Epidermal melanocyte (primary cell): ENCODE results near the gene PTPN7.
"Not testable (repeated sequence)": the region's sequence is repeated elsewhere in the genome, so short reads cannot be mapped to it uniquely, and the experiment has no call there.

ENCODE experiments used
- DNase-seq: peaks from one replicate; pipeline ENCODE4 v3.0.0; 2011; ENCODE audit warnings: low spot score; ENCODE audit not compliant: insufficient read length

The PTPN7 gene

GRCh38 chr1:202152399-202152798 lies 8.0 kb downstream of the PTPN7 start:
- no peak for DNase-seq

- DNase-seq = no peak
Observed at GRCh38 chr1:202151045-202151444, 9.4 kb downstream of the PTPN7 start.

- no peak for DNase-seq
Observed at GRCh38 chr1:202150602-202151001, 9.8 kb downstream of the PTPN7 start.

GRCh38 chr1:202150187-202150586 lies 10.2 kb downstream of the PTPN7 start:
- no peak for DNase-seq

- DNase-seq = no peak
Observed at GRCh38 chr1:202149566-202149965, 10.8 kb downstream of the PTPN7 start.

GRCh38 chr1:202148391-202148790 lies 12.0 kb downstream of the PTPN7 start:
- no peak for DNase-seq

- DNase-seq = no peak
Observed at GRCh38 chr1:202146993-202147392, 13.4 kb downstream of the PTPN7 start.

GRCh38 chr1:202146279-202146678 lies 14.1 kb downstream of the PTPN7 start:
- no peak for DNase-seq

- not testable (repeated sequence) for DNase-seq
Observed at GRCh38 chr1:202145744-202146140, 14.7 kb downstream of the PTPN7 start.

- DNase-seq = no peak
Observed at GRCh38 chr1:202145068-202145743, 15.2 kb downstream of the PTPN7 start.

- DNase-seq = peak; percentile 76
Observed at GRCh38 chr1:202144402-202145067, 15.9 kb downstream of the PTPN7 start, which contains the start of gene ARL8A. ARL8A (minus strand) TSS chr1:202144737; CDS start chr1:202144572, 165 bp downstream.

- no peak for DNase-seq
Observed at GRCh38 chr1:202143768-202144401, 16.5 kb downstream of the PTPN7 start.

GRCh38 chr1:202143011-202143767 lies 17.2 kb downstream of the PTPN7 start:
- DNase-seq = no peak

GRCh38 chr1:202141468-202141867 lies 18.9 kb downstream of the PTPN7 start:
- DNase-seq = not testable (repeated sequence)

- no peak for DNase-seq
Observed at GRCh38 chr1:202140833-202141232, 19.6 kb downstream of the PTPN7 start.

GRCh38 chr1:202135221-202135721 lies 25.1 kb downstream of the PTPN7 start:
- peak; percentile 91 for DNase-seq

- DNase-seq = no peak
Observed at GRCh38 chr1:202134645-202135172, 25.7 kb downstream of the PTPN7 start.

GRCh38 chr1:202133989-202134388 lies 26.4 kb downstream of the PTPN7 start:
- no peak for DNase-seq

GRCh38 chr1:202133496-202133895 lies 26.9 kb downstream of the PTPN7 start:
- no peak for DNase-seq

- DNase-seq = no peak
Observed at GRCh38 chr1:202133001-202133400, 27.4 kb downstream of the PTPN7 start.
